ENCODE data around the gene INKA2.

The INKA2 gene

DNA sequence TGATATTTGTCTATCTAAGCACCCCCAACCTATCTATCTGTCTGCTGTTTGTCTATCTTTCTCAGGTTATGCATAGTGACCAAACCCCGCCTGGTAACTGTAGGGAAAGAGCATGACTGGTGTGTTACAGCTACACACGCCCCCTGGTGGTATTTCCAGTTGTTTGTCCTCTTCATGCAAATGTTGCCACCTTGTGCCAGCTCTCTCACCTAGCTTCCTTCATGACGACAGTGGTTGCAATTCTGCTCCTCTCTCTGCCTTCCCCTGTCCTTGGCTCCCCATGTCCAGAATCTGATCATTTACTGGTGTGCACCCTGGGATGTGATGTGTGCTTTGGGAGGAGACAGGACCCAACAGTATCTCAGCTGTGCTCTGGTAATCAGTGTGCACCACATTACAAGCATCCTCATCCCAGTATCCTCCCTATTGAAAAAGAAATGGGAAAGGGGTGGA is 8.1 kb upstream of the INKA2 start:
- Histone ChIP-seq H3K9me3 (ENCODE audit: insufficient read depth, low read depth, low read length) (no peaks in the 10 kb centered on the region), H3K4me3 (ENCODE audit: low read length, poor library complexity, severe bottlenecking) (no peak overlapping the region), H4K20me1 (ENCODE audit: insufficient read depth, low read length, poor library complexity, severe bottlenecking) (no peaks in the 10 kb centered on the region), H3K9ac (ENCODE audit: low read depth, low read length, poor library complexity, severe bottlenecking) (no peak overlapping the region), H3K9me2 (replicated peaks; ENCODE audit: low read depth, low read length) (no peaks in the 10 kb centered on the region), H3K79me2 (ENCODE audit: insufficient read depth, low read length) (no peaks in the 10 kb centered on the region), H3K36me3 (ENCODE audit: insufficient read depth, low read length) (no peaks in the 10 kb centered on the region), H3K27me3 (ENCODE audit: insufficient read depth, low read length, poor library complexity, severe bottlenecking) (no peaks in the 10 kb centered on the region), H3K4me2 (ENCODE audit: low read depth, low read length, poor library complexity, severe bottlenecking) (no peak overlapping the region), H2AFZ (ENCODE audit: low read length) (no peak overlapping the region), H3K4me1 (ENCODE audit: insufficient read depth, low read length, poor library complexity, severe bottlenecking) (no peaks in the 10 kb centered on the region), H3F3A (ENCODE audit: low read depth) (no peaks in the 10 kb centered on the region)
- TF ChIP-seq, protein P1, sequence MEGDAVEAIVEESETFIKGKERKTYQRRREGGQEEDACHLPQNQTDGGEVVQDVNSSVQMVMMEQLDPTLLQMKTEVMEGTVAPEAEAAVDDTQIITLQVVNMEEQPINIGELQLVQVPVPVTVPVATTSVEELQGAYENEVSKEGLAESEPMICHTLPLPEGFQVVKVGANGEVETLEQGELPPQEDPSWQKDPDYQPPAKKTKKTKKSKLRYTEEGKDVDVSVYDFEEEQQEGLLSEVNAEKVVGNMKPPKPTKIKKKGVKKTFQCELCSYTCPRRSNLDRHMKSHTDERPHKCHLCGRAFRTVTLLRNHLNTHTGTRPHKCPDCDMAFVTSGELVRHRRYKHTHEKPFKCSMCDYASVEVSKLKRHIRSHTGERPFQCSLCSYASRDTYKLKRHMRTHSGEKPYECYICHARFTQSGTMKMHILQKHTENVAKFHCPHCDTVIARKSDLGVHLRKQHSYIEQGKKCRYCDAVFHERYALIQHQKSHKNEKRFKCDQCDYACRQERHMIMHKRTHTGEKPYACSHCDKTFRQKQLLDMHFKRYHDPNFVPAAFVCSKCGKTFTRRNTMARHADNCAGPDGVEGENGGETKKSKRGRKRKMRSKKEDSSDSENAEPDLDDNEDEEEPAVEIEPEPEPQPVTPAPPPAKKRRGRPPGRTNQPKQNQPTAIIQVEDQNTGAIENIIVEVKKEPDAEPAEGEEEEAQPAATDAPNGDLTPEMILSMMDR (conservative IDR thresholded peaks at IDR 0.05; ENCODE audit: low read length) = peak; percentile 88
- TF ChIP-seq EZH2phosphoT487 (IDR thresholded peaks at IDR 0.05; ENCODE audit: borderline replicate concordance) = no peak

GRCh38 chr1:111746614-111746999 is 7.4 kb upstream of the INKA2 start:
- H3K4me1 ChIP-seq (ENCODE audit: insufficient read depth, low read length, poor library complexity, severe bottlenecking) = no peaks in the 10 kb centered on the region
- TF ChIP-seq, protein P1 (conservative IDR thresholded peaks at IDR 0.05; ENCODE audit: low read length) = no peak
- no peak for TF ChIP-seq EZH2phosphoT487 (IDR thresholded peaks at IDR 0.05; ENCODE audit: borderline replicate concordance)
- no peak overlapping the region for H3K4me3 ChIP-seq (ENCODE audit: low read length, poor library complexity, severe bottlenecking)
- H3K79me2 ChIP-seq (ENCODE audit: insufficient read depth, low read length) = no peaks in the 10 kb centered on the region
- H3K36me3 ChIP-seq (ENCODE audit: insufficient read depth, low read length) = no peaks in the 10 kb centered on the region
- H3K9me2 ChIP-seq (replicated peaks; ENCODE audit: low read depth, low read length) = no peaks in the 10 kb centered on the region
- no peak overlapping the region for H3K9ac ChIP-seq (ENCODE audit: low read depth, low read length, poor library complexity, severe bottlenecking)
- no peak overlapping the region for H3K4me2 ChIP-seq (ENCODE audit: low read depth, low read length, poor library complexity, severe bottlenecking)
- H3K9me3 ChIP-seq (ENCODE audit: insufficient read depth, low read depth, low read length) = no peaks in the 10 kb centered on the region
- H3F3A ChIP-seq (ENCODE audit: low read depth) = no peaks in the 10 kb centered on the region
- H2AFZ ChIP-seq (ENCODE audit: low read length) = no peak overlapping the region
- H3K27me3 ChIP-seq (ENCODE audit: insufficient read depth, low read length, poor library complexity, severe bottlenecking) = no peaks in the 10 kb centered on the region
- no peaks in the 10 kb centered on the region for H4K20me1 ChIP-seq (ENCODE audit: insufficient read depth, low read length, poor library complexity, severe bottlenecking)

- Histone ChIP-seq H3K27me3 (ENCODE audit: insufficient read depth, low read length, poor library complexity, severe bottlenecking) (no peaks in the 10 kb centered on the region), H3K4me2 (ENCODE audit: low read depth, low read length, poor library complexity, severe bottlenecking) (no peak overlapping the region), H3K36me3 (ENCODE audit: insufficient read depth, low read length) (no peaks in the 10 kb centered on the region), H3K79me2 (ENCODE audit: insufficient read depth, low read length) (no peaks in the 10 kb centered on the region), H2AFZ (ENCODE audit: low read length) (no peak overlapping the region), H3K9ac (ENCODE audit: low read depth, low read length, poor library complexity, severe bottlenecking) (no peak overlapping the region), H3K9me3 (ENCODE audit: insufficient read depth, low read depth, low read length) (no peaks in the 10 kb centered on the region), H3K4me1 (ENCODE audit: insufficient read depth, low read length, poor library complexity, severe bottlenecking) (no peaks in the 10 kb centered on the region), H3F3A (ENCODE audit: low read depth) (no peaks in the 10 kb centered on the region), H3K9me2 (replicated peaks; ENCODE audit: low read depth, low read length) (no peaks in the 10 kb centered on the region), H3K4me3 (ENCODE audit: low read length, poor library complexity, severe bottlenecking) (no peak overlapping the region), H4K20me1 (ENCODE audit: insufficient read depth, low read length, poor library complexity, severe bottlenecking) (no peaks in the 10 kb centered on the region)
- no peak for TF ChIP-seq EZH2phosphoT487 (IDR thresholded peaks at IDR 0.05; ENCODE audit: borderline replicate concordance)
- TF ChIP-seq, protein P1 (conservative IDR thresholded peaks at IDR 0.05; ENCODE audit: low read length) = no peak
These were observed 6.7 kb upstream of the INKA2 start for GRCh38 chr1:111745675-111746613.

Measured in Loucy (cell line).